GM19023 (cell line): Measurements from ENCODE around the gene CDK5RAP2.
"Not testable (repeated sequence)": the region's sequence is repeated elsewhere in the genome, so short reads cannot be mapped to it uniquely, and the experiment has no call there.

Experiments used
- ATAC-seq: cut with Tn5 transposase; IDR thresholded peaks from one replicate; pipeline ENCODE4 v1.9.1; 2021; ENCODE audit warnings: mild to moderate bottlenecking, moderate library complexity; ENCODE audit not compliant: unreplicated experiment

Gene CDK5RAP2

DNA sequence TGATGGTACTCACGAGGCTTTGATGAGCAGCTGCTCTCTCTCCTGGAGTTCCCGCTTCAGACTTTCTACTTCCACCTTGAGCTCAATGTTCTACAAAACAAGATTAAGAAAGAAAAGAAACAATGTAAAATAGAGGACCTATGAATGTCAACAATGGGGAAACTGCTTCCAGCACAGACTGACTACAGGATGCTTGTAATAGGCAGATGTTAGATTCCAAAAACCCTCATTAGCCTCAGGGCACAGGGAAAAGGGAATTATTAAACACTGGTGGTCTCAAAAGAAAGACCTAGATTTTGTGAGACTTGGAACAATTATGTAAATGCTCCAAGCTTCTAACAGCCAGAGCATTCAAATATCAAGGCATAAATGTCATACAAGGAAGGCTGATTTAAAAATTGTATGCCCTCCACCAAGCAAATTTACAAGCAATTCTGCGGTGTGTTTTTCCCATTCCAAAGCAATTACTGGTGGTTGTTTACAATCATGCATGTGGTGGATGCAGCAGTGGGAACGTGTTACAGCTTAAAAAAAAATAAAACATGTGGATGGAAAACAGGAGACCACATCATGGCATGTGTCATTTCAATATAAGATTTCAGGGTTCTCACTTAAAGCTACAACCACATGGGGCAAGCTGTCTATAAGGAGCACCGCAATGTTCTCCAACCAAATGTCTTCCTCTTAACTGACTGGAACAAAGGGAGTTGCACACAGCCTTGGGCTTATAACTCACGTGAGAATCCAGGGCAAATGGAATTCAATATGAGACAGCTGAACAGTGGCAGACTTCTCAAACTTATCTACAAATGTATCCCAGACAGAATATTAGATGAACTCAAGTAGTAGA is 34.0 kb downstream of the CDK5RAP2 start:
- ATAC-seq, result no peak

DNA sequence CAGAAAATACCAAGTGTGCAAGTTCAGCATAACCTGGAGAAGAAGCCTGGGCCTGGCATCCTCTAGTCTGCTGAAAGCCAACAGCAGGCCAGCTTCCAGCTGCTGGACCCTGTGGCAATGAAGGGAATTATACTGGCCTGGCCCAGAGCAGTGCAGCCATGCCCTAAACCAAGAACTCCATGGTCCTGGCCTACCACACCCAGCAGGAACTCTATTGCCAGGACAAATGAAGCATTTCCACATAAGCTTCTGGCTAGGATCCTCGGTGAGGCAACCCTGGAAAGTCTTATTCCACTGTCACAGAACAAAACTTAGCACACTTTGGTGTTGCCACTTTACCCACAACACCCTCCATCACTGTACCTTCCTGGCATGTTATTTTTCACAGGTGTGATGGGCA is 35.5 kb downstream of the CDK5RAP2 start:
- no peak for ATAC-seq

DNA sequence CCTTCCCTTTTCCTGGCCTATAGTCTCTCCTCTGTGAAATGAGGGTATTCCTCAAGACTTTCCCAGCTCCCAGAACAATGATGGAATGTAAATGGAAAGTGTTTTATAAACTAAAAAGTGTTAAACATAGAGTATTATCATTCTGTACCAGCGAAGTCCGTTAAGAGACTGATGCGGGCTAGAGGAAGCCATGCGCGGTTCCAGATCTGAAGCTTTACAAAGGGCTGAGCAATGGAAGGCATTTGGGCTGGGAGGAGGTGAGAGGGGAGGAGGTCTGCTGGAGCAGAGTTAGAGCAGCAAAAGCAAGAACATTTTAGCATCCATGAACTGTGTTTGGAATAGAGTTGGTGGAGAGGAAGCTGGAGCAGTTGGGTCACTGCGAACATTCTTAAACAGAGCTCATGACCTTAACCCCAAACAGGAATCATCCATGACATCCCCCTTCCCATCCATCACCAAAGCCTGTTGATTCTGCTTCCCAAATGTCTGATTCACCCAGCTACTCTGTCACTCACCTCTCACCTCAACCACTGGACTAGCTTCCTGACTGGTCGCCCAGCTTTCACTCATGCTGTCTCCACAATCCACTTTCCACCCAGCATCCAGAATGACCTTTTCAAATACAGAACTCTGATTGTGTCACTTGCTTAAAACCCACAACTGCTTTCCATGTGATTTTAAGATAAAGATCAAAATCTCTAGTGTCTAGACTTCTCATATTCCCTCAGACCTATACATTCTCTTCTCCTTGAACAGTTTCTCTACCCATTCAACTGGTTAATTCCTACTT is 37.1 kb downstream of the CDK5RAP2 start:
- no peak for ATAC-seq

DNA sequence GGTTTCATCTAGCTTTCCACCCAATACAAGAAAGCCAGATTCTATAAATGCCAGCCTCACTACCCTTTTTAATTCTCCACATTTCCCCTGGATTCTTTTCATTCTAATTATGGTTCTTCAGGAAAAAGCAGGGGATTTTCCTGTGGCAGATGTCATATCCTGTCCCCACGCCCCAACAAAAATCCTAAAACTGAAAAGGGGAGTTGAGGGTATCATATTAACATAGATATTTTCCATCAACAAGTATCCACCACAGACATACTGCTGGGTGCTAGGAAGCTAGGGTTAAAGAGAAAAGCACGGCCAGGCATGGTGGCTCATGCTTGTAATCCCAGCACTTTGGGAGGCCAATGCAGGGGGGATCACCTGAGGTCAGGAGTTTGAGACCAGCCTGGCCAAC is 38.0 kb downstream of the CDK5RAP2 start:
- no peak for ATAC-seq

GRCh38 chr9:120539951-120540350 is 40.0 kb downstream of the CDK5RAP2 start:
- no peak for ATAC-seq

DNA sequence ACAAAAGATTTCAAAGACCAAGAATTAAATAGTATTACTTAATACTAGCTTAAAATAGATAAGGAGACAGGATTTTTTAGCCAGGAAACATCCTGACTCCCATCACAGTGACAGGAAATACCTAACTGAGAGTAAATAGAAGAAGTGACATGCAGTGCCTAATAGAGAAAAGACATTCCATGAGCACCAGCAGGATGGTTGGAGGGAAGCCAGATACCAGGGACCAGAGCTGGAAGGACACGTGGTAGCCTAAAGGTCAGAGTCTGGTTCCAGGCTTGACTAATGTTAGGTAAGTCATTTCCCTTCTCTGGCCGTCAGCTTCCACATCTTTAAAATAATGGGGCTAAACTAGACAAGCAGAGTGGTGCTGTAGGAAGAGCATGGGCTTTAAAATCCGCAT is 41.6 kb downstream of the CDK5RAP2 start:
- no peak for ATAC-seq

DNA sequence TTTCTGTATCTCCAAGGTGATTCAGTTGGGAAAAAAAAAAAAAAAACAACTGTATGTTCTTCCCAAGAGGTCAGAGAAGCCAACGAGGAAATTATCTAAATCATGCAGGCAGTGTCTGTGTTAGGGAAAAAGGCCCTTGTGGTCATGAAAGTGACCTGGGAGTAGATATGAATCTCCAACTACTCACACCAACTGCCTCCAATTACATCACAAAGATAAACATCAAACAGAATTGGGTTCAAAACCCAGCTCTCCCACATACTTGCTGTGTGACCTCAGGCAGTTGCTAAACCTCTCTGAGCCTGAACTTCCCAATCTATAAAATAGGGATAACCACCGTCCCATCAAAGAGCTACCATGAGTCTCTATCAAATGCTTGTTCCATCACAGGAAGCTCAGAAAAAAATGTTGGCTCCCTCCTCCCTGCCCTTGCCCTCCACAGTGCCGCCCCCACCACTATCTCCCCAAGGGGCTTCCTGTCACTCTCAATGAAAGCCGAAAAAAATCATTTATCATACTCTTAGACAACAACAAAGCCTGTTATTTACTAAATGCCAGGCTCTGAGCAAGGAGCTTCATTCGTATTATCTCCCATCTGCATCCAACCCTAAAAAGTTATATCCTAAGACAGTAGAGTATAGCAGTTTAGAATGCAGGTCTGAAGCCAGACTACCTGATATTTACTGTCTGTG is 42.9 kb downstream of the CDK5RAP2 start:
- ATAC-seq, result no peak

- no peak for ATAC-seq
Observed at GRCh38 chr9:120536094-120536493, 43.9 kb downstream of the CDK5RAP2 start.

- no peak for ATAC-seq
Observed at GRCh38 chr9:120534266-120534665, 45.7 kb downstream of the CDK5RAP2 start.

GRCh38 chr9:120532891-120533290 is 47.1 kb downstream of the CDK5RAP2 start:
- ATAC-seq, result no peak

GRCh38 chr9:120532475-120532874 is 47.5 kb downstream of the CDK5RAP2 start:
- no peak for ATAC-seq

DNA sequence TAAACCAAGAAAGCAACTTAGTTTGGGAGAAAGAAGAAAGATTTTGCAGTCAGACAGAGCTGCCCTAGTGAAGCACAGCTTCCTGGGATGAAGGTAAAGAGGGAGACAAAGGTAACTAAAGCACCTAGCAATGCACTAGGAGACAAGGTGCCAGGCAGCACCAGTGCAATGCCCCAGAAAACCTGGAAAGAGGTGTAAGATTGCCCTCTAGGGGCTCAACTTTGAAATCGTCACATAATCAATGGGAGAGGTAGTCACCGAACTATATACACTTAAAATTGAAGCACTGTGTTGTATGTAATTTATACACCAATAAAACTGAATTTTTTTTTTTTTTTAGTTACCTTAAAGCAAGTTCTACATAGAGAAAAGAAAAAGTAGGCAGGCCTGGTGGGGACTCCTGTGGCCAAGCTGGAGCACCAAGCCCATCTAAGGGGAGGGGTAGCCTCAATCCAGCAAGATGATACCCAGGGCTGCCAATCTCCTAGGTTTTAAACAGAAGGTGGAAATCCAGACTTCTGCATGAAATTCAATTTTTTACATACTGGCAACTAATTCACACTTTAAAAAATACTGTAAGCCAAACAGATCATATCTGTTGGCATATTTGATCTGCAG is 48.2 kb downstream of the CDK5RAP2 start:
- ATAC-seq, result no peak

DNA sequence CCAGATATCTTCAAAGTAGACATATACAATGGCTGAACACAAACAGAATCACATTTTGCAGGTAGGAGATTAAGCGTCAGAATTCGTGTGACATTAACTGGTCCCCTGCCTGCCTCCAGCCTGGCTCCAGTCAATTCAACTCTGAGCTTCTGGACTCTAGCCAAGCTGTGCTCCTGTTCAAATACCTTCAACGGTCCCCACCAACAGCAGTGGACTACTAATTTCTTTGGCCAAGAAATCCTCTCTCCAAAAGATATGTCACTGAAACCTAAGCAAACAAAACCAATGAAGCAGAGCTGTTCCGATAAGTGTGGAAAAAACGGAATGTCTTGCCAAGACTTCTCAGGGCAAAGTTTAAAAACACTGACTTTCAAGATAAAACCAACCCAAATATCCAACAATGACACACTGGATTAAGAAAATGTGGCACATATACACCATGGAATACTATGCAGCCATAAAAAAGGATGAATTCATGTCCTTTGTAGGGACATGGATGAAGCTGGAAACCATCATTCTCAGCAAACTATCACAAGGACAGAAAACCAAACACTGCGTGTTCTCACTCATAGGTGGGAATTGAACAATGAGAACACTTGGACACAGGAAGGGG is 49.6 kb downstream of the CDK5RAP2 start:
- not testable (repeated sequence) for ATAC-seq

GRCh38 chr9:120528829-120529228 is 51.1 kb downstream of the CDK5RAP2 start:
- ATAC-seq, result no peak

GRCh38 chr9:120528327-120528726 is 51.6 kb downstream of the CDK5RAP2 start:
- ATAC-seq, result no peak

GRCh38 chr9:120526534-120526933 is 53.4 kb downstream of the CDK5RAP2 start:
- no peak for ATAC-seq

- ATAC-seq, result no peak
Observed at GRCh38 chr9:120524863-120525262, 55.1 kb downstream of the CDK5RAP2 start.

DNA sequence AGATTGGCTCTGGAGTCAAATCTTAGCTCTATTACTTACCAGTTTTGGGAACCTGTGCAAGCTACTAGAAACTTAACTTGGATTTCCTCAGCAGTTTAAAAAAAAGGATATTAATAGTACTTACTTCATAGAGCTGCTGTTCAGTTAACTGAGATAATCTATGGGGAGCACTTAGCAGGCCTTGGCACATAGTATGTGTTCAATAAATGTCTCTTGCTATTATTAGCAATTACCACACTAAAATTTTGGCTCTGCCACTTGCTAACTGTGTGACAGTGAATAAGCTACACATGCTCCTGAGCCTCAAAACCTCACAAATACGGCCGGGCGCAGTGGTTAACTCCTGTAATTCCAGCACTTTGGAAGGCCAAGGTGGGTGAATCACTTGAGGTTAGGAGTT is 55.9 kb downstream of the CDK5RAP2 start:
- ATAC-seq, result no peak

DNA sequence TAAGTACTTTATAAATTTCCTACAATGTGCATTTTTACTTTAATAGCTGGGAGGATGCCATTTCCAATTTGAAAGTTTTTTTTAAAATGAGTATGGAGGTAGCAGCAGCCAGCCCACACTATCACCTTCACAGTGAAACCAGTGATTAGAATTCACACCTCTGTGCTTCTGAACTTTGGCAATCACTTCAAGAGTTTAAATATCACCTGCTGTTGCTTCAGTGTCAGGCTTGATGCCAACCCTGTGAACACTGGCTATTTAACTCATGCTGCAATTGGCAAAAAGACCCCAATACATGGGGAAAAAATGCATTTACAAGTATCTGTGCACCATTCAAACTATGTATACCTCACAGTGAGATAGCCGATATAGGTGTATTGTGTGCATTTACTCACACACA is 57.4 kb downstream of the CDK5RAP2 start:
- ATAC-seq, result no peak

DNA sequence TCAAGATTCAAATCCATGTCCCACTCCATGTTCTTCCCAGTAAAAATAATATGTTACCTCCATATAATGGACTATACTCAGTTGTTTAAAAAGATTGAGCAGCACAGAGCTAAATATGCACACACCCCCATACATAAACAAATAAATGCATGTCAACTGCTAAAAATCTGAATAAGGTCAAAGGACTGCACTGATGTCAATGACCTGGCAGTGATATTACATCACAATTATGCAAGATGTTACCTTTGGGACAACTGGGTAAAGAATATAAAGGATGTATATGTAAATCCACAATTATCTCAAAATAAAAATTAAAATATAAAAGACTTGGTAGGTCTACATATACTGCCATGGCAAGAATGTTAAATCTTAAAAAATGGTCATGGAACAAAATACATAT is 57.9 kb downstream of the CDK5RAP2 start:
- no peak for ATAC-seq

GRCh38 chr9:120521101-120521500 is 58.9 kb downstream of the CDK5RAP2 start:
- no peak for ATAC-seq
